Measurements from ENCODE around the gene HARBI1.

The HARBI1 gene

GRCh38 chr11:46633291-46634217 is 16.5 kb upstream of the HARBI1 start:
- DNase-seq (ENCODE audit: low spot score), result no peak

- no peak for DNase-seq (ENCODE audit: low spot score)
Measured at GRCh38 chr11:46632502-46632901, 15.5 kb upstream of the HARBI1 start.

- no peak for DNase-seq (ENCODE audit: low spot score)
Measured at GRCh38 chr11:46631676-46632075, 14.6 kb upstream of the HARBI1 start.

GRCh38 chr11:46630237-46630636 is 13.2 kb upstream of the HARBI1 start:
- no peak for DNase-seq (ENCODE audit: low spot score)

- DNase-seq (ENCODE audit: low spot score), result no peak
Measured at GRCh38 chr11:46628961-46629360, 11.9 kb upstream of the HARBI1 start.

- no peak for DNase-seq (ENCODE audit: low spot score)
Measured at GRCh38 chr11:46625406-46625805, 8.4 kb upstream of the HARBI1 start.

GRCh38 chr11:46618837-46619236 is 1.8 kb upstream of the HARBI1 start:
- DNase-seq (ENCODE audit: low spot score), result no peak

- DNase-seq (ENCODE audit: low spot score), result no peak
Measured at GRCh38 chr11:46617972-46618314, 916 bp upstream of the HARBI1 start.

- DNase-seq (ENCODE audit: low spot score), result no peak
Measured at GRCh38 chr11:46616551-46617133, 385 bp downstream of the HARBI1 start.

- DNase-seq (ENCODE audit: low spot score), result no peak
Measured at GRCh38 chr11:46615756-46616155, 1.3 kb downstream of the HARBI1 start.

- DNase-seq (ENCODE audit: low spot score), result no peak
Measured at GRCh38 chr11:46612326-46612725, 4.7 kb downstream of the HARBI1 start.

- no peak for DNase-seq (ENCODE audit: low spot score)
Measured at GRCh38 chr11:46611526-46612304, 5.3 kb downstream of the HARBI1 start.

GRCh38 chr11:46609386-46609785 is 7.6 kb downstream of the HARBI1 start:
- DNase-seq (ENCODE audit: low spot score), result no peak

- DNase-seq (ENCODE audit: low spot score), result no peak
Measured at GRCh38 chr11:46607516-46607915, 9.5 kb downstream of the HARBI1 start.

GRCh38 chr11:46604796-46605195 is 12.2 kb downstream of the HARBI1 start:
- DNase-seq (ENCODE audit: low spot score), result no peak

- no peak for DNase-seq (ENCODE audit: low spot score)
Measured at GRCh38 chr11:46603704-46604308, 13.2 kb downstream of the HARBI1 start.

GRCh38 chr11:46601129-46601528 is 15.9 kb downstream of the HARBI1 start:
- no peak for DNase-seq (ENCODE audit: low spot score)

GRCh38 chr11:46600194-46600960 is 16.6 kb downstream of the HARBI1 start:
- DNase-seq (ENCODE audit: low spot score), result no peak

- DNase-seq (ENCODE audit: low spot score), result no peak
Measured at GRCh38 chr11:46599340-46600193, 17.5 kb downstream of the HARBI1 start.

- no peak for DNase-seq (ENCODE audit: low spot score)
Measured at GRCh38 chr11:46597609-46598219, 19.3 kb downstream of the HARBI1 start.

Measured in iPS-NIHi11 (cell line).